ENCODE measurements around the gene MORC1. TPM values are rescaled to one million over a fixed set of nuclear protein-coding genes. Genes with fewer than 3 reads are reported as not detected.

The MORC1 gene
- total RNA-seq, 1 experiment from 2014 or later: not detected

DNA sequence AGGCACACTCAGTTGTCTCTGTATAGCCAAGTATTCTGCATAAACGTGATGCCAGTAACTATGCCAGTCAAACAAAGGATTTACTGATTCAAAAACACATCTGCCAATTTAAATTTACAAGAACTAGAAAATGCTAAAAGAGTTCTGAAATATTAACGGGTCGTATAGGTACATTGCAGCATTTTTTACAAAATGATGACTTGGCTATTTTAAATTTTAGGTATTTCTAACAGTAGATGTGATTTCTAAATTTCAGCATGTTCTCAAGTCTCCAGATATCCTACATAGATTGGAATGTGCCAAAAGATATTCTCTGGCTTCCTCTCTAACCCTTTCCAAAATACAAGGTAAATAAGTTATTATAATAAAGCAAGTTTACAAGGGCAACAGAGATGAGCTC lies 60.3 kb downstream of the MORC1 start:
- H3K4me3 Mint-ChIP-seq (ENCODE audit: unreplicated experiment): no peak overlapping the region
- intact Hi-C loops (cut with micrococcal nuclease; ENCODE audit: unreplicated experiment): no loop called here
- TF ChIP-seq, protein P1, sequence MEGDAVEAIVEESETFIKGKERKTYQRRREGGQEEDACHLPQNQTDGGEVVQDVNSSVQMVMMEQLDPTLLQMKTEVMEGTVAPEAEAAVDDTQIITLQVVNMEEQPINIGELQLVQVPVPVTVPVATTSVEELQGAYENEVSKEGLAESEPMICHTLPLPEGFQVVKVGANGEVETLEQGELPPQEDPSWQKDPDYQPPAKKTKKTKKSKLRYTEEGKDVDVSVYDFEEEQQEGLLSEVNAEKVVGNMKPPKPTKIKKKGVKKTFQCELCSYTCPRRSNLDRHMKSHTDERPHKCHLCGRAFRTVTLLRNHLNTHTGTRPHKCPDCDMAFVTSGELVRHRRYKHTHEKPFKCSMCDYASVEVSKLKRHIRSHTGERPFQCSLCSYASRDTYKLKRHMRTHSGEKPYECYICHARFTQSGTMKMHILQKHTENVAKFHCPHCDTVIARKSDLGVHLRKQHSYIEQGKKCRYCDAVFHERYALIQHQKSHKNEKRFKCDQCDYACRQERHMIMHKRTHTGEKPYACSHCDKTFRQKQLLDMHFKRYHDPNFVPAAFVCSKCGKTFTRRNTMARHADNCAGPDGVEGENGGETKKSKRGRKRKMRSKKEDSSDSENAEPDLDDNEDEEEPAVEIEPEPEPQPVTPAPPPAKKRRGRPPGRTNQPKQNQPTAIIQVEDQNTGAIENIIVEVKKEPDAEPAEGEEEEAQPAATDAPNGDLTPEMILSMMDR (IDR thresholded peaks at IDR 0.05; ENCODE audit: insufficient read depth in 1 of 2, low read depth in 1 of 2, low read length in 1 of 2, severe bottlenecking in 1 of 2, unreplicated experiment in 1 of 2): no peak
- BruUV-seq (replicated peaks): no TSS peak
- no peak for DNase-seq
- H3K9me3 ChIP-seq: no peaks in the 10 kb centered on the region
- H3K36me3 ChIP-seq (ENCODE audit: control insufficient read depth, insufficient read depth, low read length): no peaks in the 10 kb centered on the region
- no peaks in the 10 kb centered on the region for H3K9me3 Mint-ChIP-seq (ENCODE audit: unreplicated experiment)
- H3K27me3 Mint-ChIP-seq (ENCODE audit: insufficient read depth, unreplicated experiment): peaks cover 10% of the 10 kb centered on the region
- ChIA-PET POLR2A (no interaction called here), CTCF (no interaction called here)
- H3K4me1 ChIP-seq: no peaks in the 10 kb centered on the region
- no peak overlapping the region for H3K4me3 ChIP-seq (ENCODE audit: low read depth, low read length)
- H3K36me3 Mint-ChIP-seq (ENCODE audit: insufficient read depth, unreplicated experiment): no peaks in the 10 kb centered on the region
- no peak overlapping the region for H3K27ac Mint-ChIP-seq (ENCODE audit: unreplicated experiment)
- peaks cover 15% of the 10 kb centered on the region for H3K4me1 Mint-ChIP-seq (ENCODE audit: low read depth, unreplicated experiment)
- H3K27me3 ChIP-seq (replicated peaks; ENCODE audit: control insufficient read depth, insufficient read depth, low read length): no peaks in the 10 kb centered on the region

DNA sequence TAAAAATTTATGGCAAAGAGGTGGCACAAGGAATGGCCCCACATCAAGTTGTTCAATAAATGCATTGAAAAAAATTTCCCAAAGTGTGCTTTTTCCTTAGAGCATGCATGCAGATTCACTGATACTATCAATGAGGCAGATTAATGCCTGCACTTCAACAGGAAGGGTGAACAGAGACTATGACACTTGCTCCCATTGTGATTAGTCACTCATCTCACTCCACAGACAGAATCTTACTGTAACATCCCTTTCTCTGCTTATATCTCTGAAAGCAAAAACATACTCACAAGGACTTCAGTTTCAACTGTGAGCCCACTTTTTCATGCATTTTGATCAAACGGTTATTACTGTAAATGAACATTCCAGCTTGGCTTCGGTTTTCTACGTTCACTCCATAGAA lies 60.9 kb downstream of the MORC1 start:
- Mint-ChIP-seq H3K4me1 (ENCODE audit: low read depth, unreplicated experiment) (peaks cover 15% of the 10 kb centered on the region), H3K36me3 (ENCODE audit: insufficient read depth, unreplicated experiment) (no peaks in the 10 kb centered on the region), H3K4me3 (ENCODE audit: unreplicated experiment) (no peak overlapping the region), H3K9me3 (ENCODE audit: unreplicated experiment) (no peaks in the 10 kb centered on the region), H3K27me3 (ENCODE audit: insufficient read depth, unreplicated experiment) (peaks cover 10% of the 10 kb centered on the region), H3K27ac (ENCODE audit: unreplicated experiment) (no peak overlapping the region)
- no peaks in the 10 kb centered on the region for H3K9me3 ChIP-seq
- H3K4me3 ChIP-seq (ENCODE audit: low read depth, low read length): no peak overlapping the region
- ChIA-PET CTCF (no interaction called here), POLR2A (no interaction called here)
- H3K4me1 ChIP-seq: no peaks in the 10 kb centered on the region
- no peak for DNase-seq
- TF ChIP-seq, protein P1 (IDR thresholded peaks at IDR 0.05; ENCODE audit: insufficient read depth in 1 of 2, low read depth in 1 of 2, low read length in 1 of 2, severe bottlenecking in 1 of 2, unreplicated experiment in 1 of 2): no peak
- H3K36me3 ChIP-seq (ENCODE audit: control insufficient read depth, insufficient read depth, low read length): no peaks in the 10 kb centered on the region
- intact Hi-C loops (cut with micrococcal nuclease; ENCODE audit: unreplicated experiment): no loop called here
- H3K27me3 ChIP-seq (replicated peaks; ENCODE audit: control insufficient read depth, insufficient read depth, low read length): no peaks in the 10 kb centered on the region
- no TSS peak for BruUV-seq (replicated peaks)

DNA sequence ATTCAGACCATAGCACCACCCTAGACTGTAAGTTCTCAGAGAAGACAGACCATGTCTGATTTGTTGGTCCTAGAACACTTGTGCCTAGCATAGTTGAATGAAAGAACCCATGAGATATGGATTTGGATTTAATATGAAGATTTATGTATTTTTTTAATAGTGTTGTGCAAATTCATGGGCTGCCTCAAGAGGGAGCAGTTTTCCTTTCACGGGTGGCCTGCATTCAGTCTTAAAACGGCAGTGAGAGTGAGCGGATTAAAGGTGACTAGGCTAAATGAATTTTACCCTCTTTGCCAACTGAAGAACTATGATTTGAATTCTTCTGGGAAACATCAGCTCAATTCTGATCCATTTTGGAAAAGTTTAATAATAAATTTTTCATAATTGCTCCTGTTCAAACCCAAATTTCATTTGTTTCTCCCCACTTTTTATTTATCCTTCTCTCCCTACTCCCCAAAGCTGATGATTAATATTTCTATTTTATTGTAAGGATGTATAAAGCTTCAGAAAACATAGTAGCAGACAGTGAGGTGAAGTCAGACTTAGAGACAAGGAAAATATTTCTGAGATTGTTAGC lies 67.3 kb downstream of the MORC1 start:
- H3K36me3 ChIP-seq (ENCODE audit: control insufficient read depth, insufficient read depth, low read length): no peaks in the 10 kb centered on the region
- Mint-ChIP-seq H3K4me3 (ENCODE audit: unreplicated experiment) (no peak overlapping the region), H3K27me3 (ENCODE audit: insufficient read depth, unreplicated experiment) (no peaks in the 10 kb centered on the region), H3K4me1 (ENCODE audit: low read depth, unreplicated experiment) (peaks cover 6% of the 10 kb centered on the region), H3K9me3 (ENCODE audit: unreplicated experiment) (no peaks in the 10 kb centered on the region), H3K27ac (ENCODE audit: unreplicated experiment) (no peak overlapping the region), H3K36me3 (ENCODE audit: insufficient read depth, unreplicated experiment) (no peaks in the 10 kb centered on the region)
- intact Hi-C loops (cut with micrococcal nuclease; ENCODE audit: unreplicated experiment): loop anchor here (1.0 kb wide), 1 partner anchor 32 kb away; no protein-coding TSS in a partner anchor
- CTCF ChIA-PET: interaction anchor here (0.5 kb wide), 1 partner anchor 30 kb away, joined by 4 read pairs; no protein-coding TSS in a partner anchor
- BruUV-seq (replicated peaks): no TSS peak
- H3K4me3 ChIP-seq (ENCODE audit: low read depth, low read length): no peak overlapping the region
- no peaks in the 10 kb centered on the region for H3K27me3 ChIP-seq (replicated peaks; ENCODE audit: control insufficient read depth, insufficient read depth, low read length)
- TF ChIP-seq, protein P1 (IDR thresholded peaks at IDR 0.05; ENCODE audit: insufficient read depth in 1 of 2, low read depth in 1 of 2, low read length in 1 of 2, severe bottlenecking in 1 of 2, unreplicated experiment in 1 of 2): peak; percentile 65 to 70
- no peaks in the 10 kb centered on the region for H3K9me3 ChIP-seq
- no peaks in the 10 kb centered on the region for H3K4me1 ChIP-seq
- DNase-seq: peak in 1 of 2 experiments; percentile 35
- POLR2A ChIA-PET: no interaction called here
